PFSK-1 (cell line): ENCODE data around the gene ZCCHC24.

ENCODE experiments used
- FOXP2 ChIP-seq: optimal IDR thresholded peaks from 2 replicates; pipeline ENCODE3; 2011; ENCODE audit warnings: borderline replicate concordance, control low read depth, inconsistent platforms; ENCODE audit not compliant: insufficient read depth; ENCODE audit errors: extremely low read length, extremely low read depth
- POLR2AphosphoS5 ChIP-seq: IDR thresholded peaks from 2 replicates; pipeline ENCODE4 v1.6.1; 2012; ENCODE audit warnings: low read depth, mild to moderate bottlenecking, control low read depth, low read length, moderate library complexity
- REST ChIP-seq, 2 experiments: IDR thresholded peaks; 2 replicates each; pipeline versions ENCODE4 v1.6.1 to v1.8.0; 2011 to 2012; ENCODE audit warnings: low read depth in 2 of 2, low read length in 2 of 2, control low read depth in 1 of 2, inconsistent platforms in 1 of 2, mild to moderate bottlenecking in 1 of 2, moderate library complexity in 1 of 2; ENCODE audit not compliant: insufficient read depth in 1 of 2
- SIN3A ChIP-seq: IDR thresholded peaks from 2 replicates; pipeline ENCODE4 v1.6.1; 2012; ENCODE audit warnings: mild to moderate bottlenecking, low read length, moderate library complexity, borderline replicate concordance; ENCODE audit not compliant: insufficient read depth
- TAF1 ChIP-seq: IDR thresholded peaks from 2 replicates; pipeline ENCODE4 v1.6.1; 2012; ENCODE audit warnings: low read length, control low read depth, borderline replicate concordance; ENCODE audit not compliant: insufficient read depth

Gene ZCCHC24

GRCh38 chr10:79393221-79393923, 52.1 kb downstream of the ZCCHC24 start:
- TF ChIP-seq TAF1, result no peak
- no peak for TF ChIP-seq FOXP2
- no peak for TF ChIP-seq POLR2AphosphoS5
- TF ChIP-seq REST (IDR thresholded peaks at IDR 0.05; ENCODE audit: insufficient read depth in 1 of 2, low read depth in 2 of 2, low read length in 2 of 2), result no peak
- no peak for TF ChIP-seq SIN3A

- no peak for TF ChIP-seq FOXP2
- no peak for TF ChIP-seq TAF1
- no peak for TF ChIP-seq POLR2AphosphoS5
- TF ChIP-seq REST (IDR thresholded peaks at IDR 0.05; ENCODE audit: insufficient read depth in 1 of 2, low read depth in 2 of 2, low read length in 2 of 2), result no peak
- no peak for TF ChIP-seq SIN3A
Observed at GRCh38 chr10:79392506-79393176, 52.8 kb downstream of the ZCCHC24 start.

- TF ChIP-seq POLR2AphosphoS5 (no peak), SIN3A (no peak), TAF1 (no peak), FOXP2 (no peak), REST (IDR thresholded peaks at IDR 0.05; ENCODE audit: insufficient read depth in 1 of 2, low read depth in 2 of 2, low read length in 2 of 2) (no peak)
Observed at GRCh38 chr10:79392020-79392398, 53.4 kb downstream of the ZCCHC24 start.

- TF ChIP-seq REST (IDR thresholded peaks at IDR 0.05; ENCODE audit: insufficient read depth in 1 of 2, low read depth in 2 of 2, low read length in 2 of 2) (no peak), TAF1 (no peak), FOXP2 (no peak), POLR2AphosphoS5 (no peak)
Observed at GRCh38 chr10:79391231-79392019, 54.0 kb downstream of the ZCCHC24 start.
